NCI-H2171 treated with DMSO at 0.1 percent for 48 hours (cell line): ENCODE data around the gene PNO1.
"Not testable (repeated sequence)": the region's sequence is repeated elsewhere in the genome, so short reads cannot be mapped to it uniquely, and the experiment has no call there.

ENCODE experiments used
- DNase-seq: peaks from one replicate; lab custom pipeline; 2025; lab: John Stamatoyannopoulos, UW

The PNO1 gene

DNA sequence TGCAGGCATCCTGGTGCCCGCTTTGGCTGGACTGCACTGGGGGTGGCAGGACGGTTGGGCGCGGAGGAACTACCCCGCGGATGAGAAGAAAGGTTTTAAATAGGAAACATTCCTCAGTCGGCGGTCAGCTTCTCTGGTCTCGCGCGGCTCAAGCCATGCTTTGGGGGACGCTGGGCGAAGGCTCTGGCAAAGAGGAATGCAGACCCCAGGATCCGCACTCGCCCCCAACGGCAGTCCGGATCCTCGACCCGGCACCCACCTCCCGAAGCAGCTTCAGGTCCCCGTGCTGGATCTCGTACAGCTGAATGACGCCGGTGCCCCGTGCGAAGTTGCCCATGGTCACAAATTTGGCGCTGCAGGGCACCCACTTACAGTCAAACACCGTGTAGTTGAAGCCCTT is 686 bp upstream of the PNO1 start:
- DNase-seq: no peak

DNA sequence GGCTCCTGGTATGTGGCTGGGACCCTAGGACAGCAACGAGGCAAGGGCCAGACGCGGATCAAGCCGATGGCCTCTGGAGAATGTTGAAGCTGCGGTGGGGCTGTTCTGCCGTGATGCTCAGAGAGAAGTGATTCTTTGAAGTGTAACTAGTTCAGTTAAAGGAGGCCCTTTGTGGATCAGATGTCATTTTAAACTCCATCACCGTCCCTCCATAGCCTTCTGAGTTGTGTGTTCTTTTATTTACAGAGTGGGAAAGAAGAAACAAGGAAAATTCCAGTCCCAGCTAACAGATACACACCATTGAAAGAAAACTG is 403 bp downstream of the PNO1 start:
- no peak for DNase-seq

DNA sequence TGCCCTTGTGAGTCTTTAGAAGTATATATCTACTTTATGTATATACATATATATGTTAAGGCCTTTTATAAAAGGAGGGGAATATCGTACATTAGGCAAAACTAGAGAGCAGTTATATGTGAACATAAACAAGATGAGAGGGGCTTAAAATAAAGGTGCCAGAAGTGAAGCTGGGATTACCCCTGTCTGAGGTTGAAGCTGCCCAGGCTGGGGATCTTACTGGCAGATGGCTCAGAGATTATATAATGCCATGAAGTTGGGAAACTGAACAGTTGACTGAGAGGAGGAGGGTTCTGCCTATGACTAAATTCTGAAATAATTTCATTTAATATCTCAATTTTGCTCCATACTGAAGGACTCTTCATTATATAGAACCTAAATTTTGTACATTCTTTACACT is 6.0 kb downstream of the PNO1 start:
- DNase-seq: no peak

DNA sequence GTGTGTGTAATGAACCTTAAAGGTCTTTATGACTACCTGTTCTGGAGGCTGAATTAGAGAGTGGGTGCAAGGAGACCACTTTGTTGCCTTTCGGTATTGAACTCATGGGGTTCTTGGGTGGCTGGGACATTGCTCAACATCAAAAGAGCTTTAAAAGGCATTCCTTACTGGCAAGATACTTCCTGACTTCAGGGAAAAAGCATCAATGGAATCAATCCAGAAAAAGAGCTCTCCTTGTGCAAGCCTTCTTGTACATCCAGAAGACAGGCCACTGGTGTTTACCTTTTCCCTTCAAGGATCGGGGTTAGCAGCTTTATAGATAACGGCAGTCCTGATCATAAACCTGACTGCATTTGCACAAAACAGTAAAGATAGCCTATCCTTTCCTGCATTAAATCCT is 9.5 kb downstream of the PNO1 start:
- DNase-seq: no peak

DNA sequence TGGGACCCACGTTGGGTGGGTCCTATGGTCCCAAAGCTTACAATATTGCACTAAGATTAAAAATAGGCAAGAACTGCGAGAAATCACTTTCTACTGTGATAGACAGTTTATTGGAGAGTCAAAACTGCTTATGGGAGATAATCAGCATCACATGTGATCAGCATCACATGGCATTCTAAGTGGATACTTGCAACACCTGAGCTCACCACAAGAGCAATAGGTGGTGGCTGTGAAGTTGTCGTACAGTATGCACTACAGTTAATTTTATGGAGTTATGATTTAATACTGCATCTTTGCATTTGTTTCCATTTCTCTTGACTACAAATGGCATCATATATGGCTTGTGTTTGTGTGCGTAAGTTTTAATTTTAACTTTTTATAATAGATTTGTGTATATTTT is 11.6 kb downstream of the PNO1 start:
- DNase-seq: no peak

DNA sequence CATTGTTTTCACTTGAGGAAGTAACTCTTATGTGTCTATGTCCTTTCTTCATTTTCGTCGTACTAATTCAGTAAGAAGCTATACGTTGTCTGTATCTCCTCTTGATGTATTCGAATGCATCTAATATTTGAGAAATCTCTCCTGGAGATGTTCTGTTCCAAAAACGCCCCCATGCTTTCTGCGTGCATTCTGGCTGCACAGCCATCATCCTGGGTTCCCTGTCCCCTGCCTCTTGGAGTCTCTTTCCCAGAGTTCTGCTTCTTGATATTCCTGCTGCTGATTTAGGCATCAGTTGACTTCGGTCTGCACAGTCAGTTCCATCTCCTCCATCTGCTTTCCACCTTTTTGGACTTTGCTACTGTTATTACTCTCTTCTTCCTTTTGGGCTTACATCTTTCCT is 13.5 kb downstream of the PNO1 start:
- DNase-seq: no peak

DNA sequence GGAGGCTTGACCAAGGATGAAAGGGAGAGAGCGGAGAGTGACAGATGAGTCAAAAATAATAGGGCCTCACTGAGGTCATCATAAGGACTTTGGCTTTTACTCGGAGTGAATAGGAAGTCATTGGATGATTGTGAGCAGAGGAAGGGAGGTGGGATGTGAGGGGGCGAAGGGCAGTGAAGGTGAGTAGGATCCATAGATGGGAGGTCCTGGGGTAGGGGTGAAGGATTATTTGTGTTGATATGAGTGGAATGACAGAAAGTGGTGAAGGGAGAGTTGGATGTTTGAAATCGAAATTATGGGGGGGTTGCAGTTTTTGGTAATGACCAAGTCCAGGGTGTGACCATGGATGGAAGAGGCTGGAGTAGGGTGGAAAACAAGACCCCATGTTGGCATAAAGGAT is 14.0 kb downstream of the PNO1 start:
- no peak for DNase-seq

DNA sequence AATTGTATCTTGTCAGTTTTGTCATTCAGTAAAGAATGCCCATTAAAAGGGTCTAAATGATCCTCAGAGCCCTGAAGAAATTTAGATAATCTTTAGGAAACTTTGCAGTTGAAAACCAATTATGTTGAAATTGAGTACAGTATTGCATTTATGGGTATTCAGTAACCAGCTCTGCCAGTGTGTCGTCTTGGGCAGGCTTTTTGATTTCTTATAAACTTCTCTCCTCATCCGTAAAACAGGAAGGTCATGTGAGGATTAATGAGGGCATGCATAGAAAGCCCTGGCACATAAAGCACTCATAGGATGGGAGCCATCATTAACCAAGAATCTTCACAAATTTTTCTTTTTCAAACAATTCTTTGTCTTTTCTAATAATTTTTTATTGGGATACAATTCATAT is 14.8 kb downstream of the PNO1 start:
- DNase-seq: no peak

DNA sequence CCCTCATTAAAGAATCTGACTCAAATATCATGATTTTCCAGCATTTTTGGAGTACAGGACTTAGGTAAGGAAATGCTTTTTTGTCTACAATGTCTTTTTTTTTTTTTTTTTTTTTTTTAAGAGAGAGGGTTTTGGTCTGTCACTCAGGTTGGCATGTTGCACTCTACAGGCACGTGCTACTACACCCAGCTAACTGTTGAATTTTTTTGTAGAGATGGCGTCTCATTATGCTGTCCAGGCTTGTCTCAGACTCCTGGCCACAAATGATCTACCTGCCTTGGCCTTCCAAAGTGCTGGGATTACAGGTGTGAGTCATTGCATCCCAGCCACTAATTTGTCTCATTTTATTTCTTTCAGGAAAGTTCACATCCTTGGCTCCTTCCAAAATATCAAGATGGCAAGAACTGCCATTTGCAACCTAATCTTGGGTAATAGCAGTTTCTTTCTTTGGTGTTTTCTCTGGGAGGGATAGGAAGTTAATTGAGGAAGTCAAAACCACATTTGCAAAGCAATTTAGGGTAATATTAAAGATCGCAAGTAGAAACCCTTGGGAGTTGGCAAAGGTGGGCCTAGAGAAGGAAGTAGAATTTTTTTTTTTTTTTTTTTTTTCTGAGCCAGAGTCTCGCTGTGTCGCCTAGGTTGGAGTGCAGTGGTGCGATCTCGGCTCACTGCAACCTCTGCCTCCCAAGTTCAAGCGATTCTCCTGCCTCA is 15.5 kb downstream of the PNO1 start:
- no peak for DNase-seq

DNA sequence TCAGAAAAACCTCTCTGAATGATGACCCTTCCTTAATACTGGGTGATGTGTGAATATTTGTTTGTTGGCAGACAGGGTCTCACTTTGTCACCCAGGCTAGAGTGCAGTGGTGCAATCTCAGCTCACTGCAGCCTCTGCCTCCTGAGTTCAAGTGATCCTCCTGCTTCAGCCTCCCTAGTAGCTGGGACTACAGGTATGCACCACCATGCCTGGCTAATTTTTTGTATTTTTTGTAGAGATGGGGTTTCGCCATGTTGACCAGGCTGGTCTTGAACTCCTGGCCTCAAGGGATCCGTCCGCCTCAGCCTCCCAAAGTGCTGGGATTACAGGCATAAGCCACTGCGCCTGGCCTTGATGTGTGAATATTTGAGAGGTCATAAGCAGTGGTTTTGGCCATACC is 17.5 kb downstream of the PNO1 start:
- not testable (repeated sequence) for DNase-seq

DNA sequence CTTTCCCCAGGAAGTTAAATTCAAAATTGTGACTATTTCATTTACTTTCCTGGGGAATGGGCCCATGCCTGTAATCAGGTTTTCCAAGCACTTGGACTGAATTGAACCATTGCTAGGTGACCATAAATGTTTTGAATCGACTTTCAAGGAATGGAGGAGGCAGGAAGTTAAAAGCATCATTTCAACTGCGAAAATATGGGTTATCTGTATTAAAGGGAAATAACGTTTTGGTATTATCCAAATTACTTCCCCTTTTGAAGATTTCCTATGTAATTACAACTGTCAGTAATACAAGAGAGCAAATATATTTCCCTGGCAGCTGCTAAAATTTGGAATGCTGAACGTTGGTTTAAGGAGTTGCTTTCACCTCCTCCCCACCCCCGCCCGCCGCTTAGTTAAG is 19.0 kb downstream of the PNO1 start:
- DNase-seq: no peak

DNA sequence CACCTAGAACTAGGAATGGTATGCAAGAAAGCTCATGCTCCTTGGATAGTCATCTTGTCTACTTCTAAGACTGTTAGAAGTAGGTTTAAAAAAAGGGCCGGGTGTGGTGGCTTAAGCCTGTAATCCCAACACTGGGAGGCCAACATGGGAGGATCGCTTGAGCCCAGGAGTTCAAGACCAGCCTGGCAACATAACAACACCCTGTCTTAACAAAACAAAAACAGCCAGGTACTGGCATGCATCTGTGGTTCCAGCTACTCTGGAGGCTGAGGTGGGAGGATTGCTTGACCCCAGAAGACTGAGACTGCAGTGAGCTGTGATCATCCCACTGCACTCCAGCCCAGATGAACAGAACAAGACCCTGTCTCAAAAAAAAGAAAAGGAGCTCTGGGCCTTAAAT is 19.9 kb downstream of the PNO1 start:
- DNase-seq: no peak

DNA sequence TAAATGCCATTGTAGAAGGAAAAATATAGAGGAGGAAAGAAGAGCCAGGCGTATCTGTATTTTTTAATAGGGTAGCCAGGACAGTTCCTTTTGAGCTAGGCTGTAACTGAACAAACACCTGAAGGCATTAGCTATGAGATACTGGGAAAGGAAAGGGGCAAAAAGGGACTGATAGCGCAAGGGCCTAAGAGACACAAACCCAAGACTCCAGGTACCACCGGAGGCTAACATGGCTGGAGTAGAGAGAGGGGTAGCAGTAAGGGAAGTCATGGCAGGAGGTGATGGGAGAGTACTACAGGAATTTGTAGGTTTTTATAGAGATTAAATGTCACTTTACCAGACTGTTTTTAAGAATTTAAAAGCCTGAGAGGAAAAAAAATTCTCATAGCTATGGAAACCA is 20.7 kb downstream of the PNO1 start:
- no peak for DNase-seq

DNA sequence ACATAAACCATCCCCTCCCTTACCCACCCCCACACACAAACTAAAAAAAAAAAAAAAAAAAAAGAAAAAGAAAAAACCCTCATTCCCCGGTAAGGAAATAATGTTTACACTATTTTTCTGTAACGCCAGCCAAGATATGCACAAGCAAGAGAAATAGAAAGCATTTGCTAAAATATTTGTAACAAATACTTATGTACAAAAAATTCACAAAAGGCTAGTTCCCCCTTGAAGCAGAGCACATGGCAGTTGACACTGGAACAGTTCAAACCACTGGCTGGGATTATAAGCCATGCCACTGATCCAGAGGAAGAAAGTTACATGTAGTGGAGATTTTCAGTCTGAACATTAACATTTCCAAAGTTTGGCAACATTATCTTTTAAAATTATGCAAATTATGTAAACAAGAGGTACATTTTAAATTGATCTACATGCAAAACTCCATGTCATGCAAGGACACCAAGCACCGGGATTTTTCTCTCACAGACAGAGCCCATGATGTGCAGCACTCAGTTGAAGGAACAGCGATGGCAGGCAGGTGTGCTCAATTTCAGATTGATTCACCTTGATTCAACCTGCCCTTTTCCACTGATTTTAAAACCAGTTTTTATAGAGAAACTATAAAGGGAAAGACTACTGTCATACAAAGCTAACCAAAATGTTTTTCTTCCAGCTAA is 21.4 kb downstream of the PNO1 start:
- no peak for DNase-seq

DNA sequence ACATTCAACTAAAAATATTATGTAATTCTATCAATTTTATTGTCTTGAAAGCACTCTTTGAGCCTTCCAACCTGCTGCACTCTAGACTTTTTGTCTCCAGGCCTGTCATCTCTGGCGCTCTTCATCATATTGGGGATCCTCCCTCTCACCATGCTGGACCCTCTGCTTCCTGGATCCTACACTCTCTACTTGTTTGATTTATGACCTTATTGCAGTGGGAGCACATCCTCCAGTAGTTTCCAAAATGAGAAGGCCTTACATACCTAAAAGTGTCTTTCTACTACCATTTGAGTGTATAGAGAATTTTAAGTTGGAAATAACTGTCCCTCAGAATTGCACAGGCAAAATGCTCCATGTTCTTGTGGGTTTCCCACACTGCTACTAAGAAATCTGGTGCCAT is 25.2 kb downstream of the PNO1 start:
- no peak for DNase-seq

DNA sequence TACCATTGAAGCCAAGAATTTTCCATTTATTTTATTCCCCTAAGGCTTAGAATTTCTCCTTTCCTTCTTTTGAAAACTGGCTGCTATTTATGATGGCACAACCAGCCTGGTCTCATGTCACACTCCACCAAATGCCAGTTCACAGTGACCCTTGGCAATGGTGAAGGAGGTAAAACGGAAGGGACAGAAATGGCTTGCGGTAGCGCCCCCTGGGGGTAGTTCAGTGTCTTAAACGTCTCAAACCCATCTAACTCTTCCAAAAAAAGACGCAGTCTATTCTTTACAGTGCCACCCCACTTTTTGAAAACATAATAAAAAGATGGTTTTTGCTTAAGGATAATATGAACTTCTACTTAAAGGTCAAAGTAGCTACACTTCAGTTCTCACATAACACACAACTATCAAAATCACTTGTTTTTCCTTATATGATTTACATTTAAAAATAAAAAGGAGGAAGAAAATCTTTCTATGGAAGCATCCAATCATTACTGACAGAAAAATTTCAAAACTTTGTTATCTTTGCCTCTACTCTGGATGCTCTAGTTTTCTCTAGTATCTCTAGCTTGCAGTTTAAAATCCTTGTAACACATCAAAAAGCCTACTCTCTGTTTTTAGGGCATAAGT is 28.0 kb downstream of the PNO1 start:
- DNase-seq: peak; percentile 3

DNA sequence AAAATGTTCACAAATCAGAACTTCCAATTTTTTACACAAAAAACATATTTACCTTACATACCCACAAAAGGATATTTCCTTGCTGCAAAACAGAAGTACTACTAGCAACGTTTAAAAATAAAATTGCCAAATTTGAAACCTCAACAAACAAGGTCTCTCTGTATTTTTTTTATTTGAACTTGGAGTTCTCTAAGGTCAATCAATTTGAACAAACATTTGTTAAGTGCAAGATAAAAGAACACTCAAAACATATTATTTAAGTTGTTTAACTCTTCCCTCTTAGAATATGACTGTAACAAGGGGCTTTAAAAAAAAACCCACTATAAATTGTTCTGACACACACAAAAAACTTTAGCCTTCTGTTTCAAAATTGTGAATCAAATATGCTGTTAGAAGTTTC is 29.6 kb downstream of the PNO1 start:
- no peak for DNase-seq

DNA sequence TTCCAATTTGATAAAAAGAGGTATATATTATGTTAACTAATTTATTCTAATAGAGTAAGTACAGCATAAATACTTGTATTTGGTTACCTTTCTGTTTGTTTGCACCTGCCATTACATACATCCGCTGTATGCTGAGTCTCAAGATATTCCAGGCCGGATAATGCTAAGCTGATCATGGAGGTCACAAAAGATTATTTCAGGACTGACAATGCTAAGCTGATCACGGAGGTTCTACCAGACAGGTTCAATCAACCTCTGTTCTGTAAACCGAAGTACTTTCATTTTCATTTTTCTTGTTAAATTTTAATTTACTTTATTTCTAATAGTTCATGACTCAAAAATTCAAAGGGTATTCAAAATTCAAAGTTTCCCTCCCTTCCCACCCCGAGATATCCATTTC is 31.1 kb downstream of the PNO1 start:
- DNase-seq: no peak

DNA sequence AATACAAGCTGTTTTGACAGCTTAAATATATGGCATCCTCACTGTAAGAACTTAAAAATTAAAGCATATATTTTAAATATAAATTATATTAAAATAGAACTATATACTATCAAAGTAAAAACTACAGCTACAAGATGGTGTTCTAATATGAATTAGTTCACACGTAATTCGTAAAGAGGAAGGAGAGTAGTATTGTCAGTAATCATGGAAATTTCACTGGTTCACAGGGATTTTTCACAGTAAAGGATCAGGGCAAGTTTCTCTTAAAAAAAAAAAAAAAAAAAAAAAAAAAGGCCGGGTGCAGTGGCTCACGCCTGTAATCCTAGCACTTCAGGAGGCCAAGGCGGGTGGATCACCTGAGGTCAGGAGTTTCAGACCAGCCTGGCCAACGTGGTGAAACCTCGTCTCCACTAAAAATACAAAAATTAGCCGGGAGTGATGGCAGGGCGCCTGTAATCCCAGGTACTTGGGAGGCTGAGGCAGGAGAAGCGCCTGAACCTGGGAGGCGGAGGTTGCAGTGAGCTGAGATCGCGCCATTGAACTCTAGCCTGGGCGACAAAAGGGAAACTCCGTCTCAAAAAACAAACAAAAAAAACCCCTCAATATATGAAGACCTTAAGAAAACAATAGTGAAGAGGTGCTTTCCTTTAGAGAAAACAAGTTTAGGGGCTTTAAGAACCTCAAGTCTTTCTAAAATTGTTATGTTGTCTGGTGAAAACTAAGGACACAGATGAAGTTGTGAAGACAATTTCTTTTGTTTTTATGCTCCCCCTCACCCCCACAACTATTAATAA is 32.5 kb downstream of the PNO1 start:
- DNase-seq: no peak

DNA sequence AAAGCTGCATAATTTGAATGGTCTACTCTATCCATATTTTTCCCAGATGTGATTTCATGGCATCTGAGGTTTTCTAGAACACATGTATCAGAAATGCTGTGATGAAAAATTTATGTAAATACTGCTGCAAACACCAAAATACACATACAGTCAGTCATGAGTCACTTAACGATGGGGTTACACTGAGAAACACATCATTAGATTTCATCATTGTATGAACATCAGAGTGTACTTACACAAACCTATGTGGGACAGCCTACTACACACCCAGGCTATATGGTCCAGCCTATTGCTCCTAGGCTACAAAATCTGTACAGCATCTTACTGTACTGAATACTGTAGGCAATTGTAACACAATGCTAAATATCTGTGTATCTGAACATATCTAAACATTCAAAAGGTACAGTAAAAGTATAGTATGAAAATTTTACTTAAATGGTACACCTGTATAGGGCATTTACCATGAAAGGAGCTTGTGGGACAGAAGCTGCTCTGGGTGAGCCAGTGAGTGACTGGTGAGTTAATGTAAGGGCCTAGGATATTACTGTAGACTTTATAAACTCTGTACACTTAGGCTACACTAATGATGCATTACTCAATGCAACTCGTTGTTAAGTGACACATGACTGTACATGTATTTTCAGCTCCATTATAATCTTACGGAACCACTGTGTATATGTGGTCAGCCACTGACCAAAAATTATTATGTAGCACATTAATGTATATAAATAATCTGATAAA is 33.5 kb downstream of the PNO1 start:
- DNase-seq: no peak

DNA sequence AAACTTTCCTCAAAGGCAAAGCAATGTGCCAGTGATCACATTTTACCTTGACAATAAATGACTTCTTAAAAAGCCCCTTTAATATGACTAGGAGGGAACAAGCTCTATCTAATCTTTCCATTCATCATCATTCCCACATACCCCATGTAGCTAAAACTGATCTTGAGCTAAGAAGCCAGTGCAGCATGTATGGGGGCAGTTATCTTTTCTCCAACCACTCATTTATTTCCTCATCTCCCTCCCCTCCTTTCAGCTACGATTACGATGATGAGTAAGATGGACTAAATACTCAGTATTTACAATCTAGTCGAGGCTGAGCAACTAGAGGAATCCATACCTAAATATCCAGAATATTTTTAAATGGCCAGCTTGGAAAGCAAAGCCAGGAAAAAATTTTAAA is 35.5 kb downstream of the PNO1 start:
- DNase-seq: no peak

DNA sequence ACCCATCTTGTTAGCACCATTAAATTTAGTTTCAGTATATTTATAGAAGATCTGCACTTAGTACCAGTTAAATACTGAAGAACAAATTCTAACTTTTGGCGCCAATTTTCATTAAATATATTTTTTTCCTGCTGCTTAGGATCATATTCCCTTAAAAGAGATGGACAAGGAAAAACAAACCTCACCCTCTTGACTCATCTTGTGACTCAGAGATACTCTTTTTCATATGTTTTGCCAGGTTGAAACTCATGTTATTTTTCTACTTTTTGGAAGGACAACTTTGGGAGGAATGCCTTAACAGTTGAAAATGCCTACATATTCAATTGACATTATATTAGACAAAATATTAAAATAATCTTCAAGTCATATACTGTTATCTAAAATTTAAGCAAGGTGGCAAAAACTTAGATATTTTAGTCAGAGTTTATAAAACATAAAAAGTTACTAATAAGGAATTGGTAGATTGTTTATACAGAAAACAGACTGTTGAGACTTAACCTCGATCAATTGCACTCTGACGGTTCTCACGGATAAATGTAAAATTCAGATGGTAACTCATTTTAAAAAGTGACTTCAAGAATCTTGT is 36.2 kb downstream of the PNO1 start:
- no peak for DNase-seq
